T1000 (cell line): ENCODE results near the gene SURF1.

ENCODE experiments used
- DNase-seq: peaks from one replicate; lab custom pipeline; 2025; ENCODE audit warnings: mixed read lengths; lab: John Stamatoyannopoulos, UW

SURF1 gene

GRCh38 chr9:133361507-133362092, 5.3 kb upstream of the SURF1 start:
- no peak for DNase-seq

- no peak for DNase-seq
Observed at GRCh38 chr9:133360400-133361393, 4.4 kb upstream of the SURF1 start.

- DNase-seq = no peak
Observed at GRCh38 chr9:133359399-133360175, 3.3 kb upstream of the SURF1 start.

- DNase-seq = no peak
Observed at GRCh38 chr9:133357656-133358055, 1.4 kb upstream of the SURF1 start.

- DNase-seq = no peak
Observed at GRCh38 chr9:133355881-133356357, 368 bp downstream of the SURF1 start.

GRCh38 chr9:133354766-133355165, 1.5 kb downstream of the SURF1 start:
- DNase-seq = no peak

- no peak for DNase-seq
Observed at GRCh38 chr9:133353548-133353947, 2.7 kb downstream of the SURF1 start.

GRCh38 chr9:133352635-133353340, 3.5 kb downstream of the SURF1 start:
- no peak for DNase-seq

GRCh38 chr9:133351908-133352634, 4.2 kb downstream of the SURF1 start:
- DNase-seq = peak; percentile 7

GRCh38 chr9:133351526-133351907, 4.8 kb downstream of the SURF1 start:
- DNase-seq = no peak

GRCh38 chr9:133349965-133350616, 6.2 kb downstream of the SURF1 start:
- no peak for DNase-seq

- DNase-seq = no peak
Observed at GRCh38 chr9:133348718-133349573, 7.3 kb downstream of the SURF1 start.

- DNase-seq = peak; percentile 84
Observed at GRCh38 chr9:133347985-133348717, 8.1 kb downstream of the SURF1 start, which contains the start of the genes MED22 and RPL7A. MED22 (minus strand) TSS chr9:133348131; CDS start chr9:133346662, 1,469 bp downstream. RPL7A (plus strand) TSS chr9:133348218; CDS start chr9:133348244, 26 bp downstream.

GRCh38 chr9:133347515-133347984, 8.7 kb downstream of the SURF1 start:
- DNase-seq = no peak

- DNase-seq = no peak
Observed at GRCh38 chr9:133346021-133346785, 10.1 kb downstream of the SURF1 start.

- no peak for DNase-seq
Observed at GRCh38 chr9:133345596-133345995, 10.7 kb downstream of the SURF1 start.

GRCh38 chr9:133344979-133345378, 11.3 kb downstream of the SURF1 start:
- no peak for DNase-seq

GRCh38 chr9:133344071-133344470, 12.2 kb downstream of the SURF1 start:
- DNase-seq = no peak
